Peyer's patch (tissue), 4 donors: Measurements from ENCODE around the gene KRTAP5-4.

Source experiments
- CTCF ChIP-seq, 6 experiments: fragments of 450-650 bp in 4 of 6; fragments of 200-600 bp in 2 of 6; sonication (generic) in 1 of 6; IDR thresholded peaks; one replicate each; pipeline ENCODE4 v1.5.1; 2017 to 2019; ENCODE audit warnings: antibody characterized with exemption in 6 of 6, mild to moderate bottlenecking in 3 of 6, moderate library complexity in 1 of 6
- POLR2A ChIP-seq, 2 donors: fragments of 450-650 bp; IDR thresholded peaks; one replicate each; pipeline ENCODE4 v1.5.1; 2017; ENCODE audit warnings: antibody characterized with exemption in 2 of 2, mild to moderate bottlenecking in 2 of 2, moderate library complexity in 2 of 2

DNA sequence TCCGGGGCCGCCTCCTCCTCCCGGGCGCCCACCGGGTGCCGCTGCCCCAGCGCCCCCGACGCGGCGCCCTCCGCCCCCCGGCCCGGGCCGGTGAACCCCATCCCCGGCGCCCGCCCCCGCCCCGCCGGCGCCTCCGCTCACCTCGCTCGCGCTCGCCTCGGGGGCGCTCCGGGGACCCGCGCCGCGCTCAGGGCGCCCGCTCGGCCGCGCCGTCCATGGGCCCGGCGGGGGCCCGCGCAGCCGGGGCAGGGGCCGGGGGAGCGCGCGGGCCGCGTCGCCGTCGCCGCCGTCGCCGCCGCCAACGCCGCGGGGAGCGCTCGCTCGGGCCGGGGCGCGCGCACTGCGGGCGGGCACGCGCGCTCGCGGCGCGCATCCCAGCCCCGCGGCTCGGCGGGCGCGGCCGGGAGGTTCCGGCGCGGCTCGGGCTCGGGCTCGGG, 50.2 kb downstream of the KRTAP5-4 start:
- TF ChIP-seq CTCF (IDR thresholded peaks at IDR 0.05) = no peak
- no peak for TF ChIP-seq POLR2A (IDR thresholded peaks at IDR 0.05)
